Loucy (cell line): ENCODE measurements around the gene SH3RF3.

Experiments used
- H2AFZ ChIP-seq: fragments of 200-600 bp; sonication (generic); 2 replicates; pipeline ENCODE4 v1.6.0; 2016; ENCODE audit warnings: antibody characterized with exemption, mild to moderate bottlenecking, low read length, moderate library complexity
- H3F3A ChIP-seq: fragments of 200-600 bp; 2 replicates; pipeline ENCODE4 v1.6.0; 2016; ENCODE audit warnings: antibody characterized with exemption, low read depth, mild to moderate bottlenecking
- H3K27me3 ChIP-seq: fragments of 200-600 bp; sonication (generic); 2 replicates; pipeline ENCODE4 v1.6.1; 2014; ENCODE audit warnings: low read length, mild to moderate bottlenecking; ENCODE audit not compliant: insufficient read depth, poor library complexity, severe bottlenecking
- H3K36me3 ChIP-seq: fragments of 200-600 bp; sonication (generic); 2 replicates; pipeline ENCODE4 v1.6.1; 2016; ENCODE audit warnings: low read length; ENCODE audit not compliant: insufficient read depth
- H3K4me1 ChIP-seq: fragments of 200-600 bp; sonication (generic); 2 replicates; pipeline ENCODE4 v1.5.1; 2014; ENCODE audit warnings: low read length, mild to moderate bottlenecking; ENCODE audit not compliant: insufficient read depth, poor library complexity, severe bottlenecking
- H3K4me2 ChIP-seq: fragments of 200-600 bp; sonication (generic); 2 replicates; pipeline ENCODE4 v1.6.0; 2014; ENCODE audit warnings: antibody characterized with exemption, low read length, low read depth, mild to moderate bottlenecking; ENCODE audit not compliant: poor library complexity, severe bottlenecking
- H3K4me3 ChIP-seq: fragments of 200-600 bp; sonication (generic); 2 replicates; pipeline ENCODE4 v1.5.1; 2014; ENCODE audit warnings: low read length, mild to moderate bottlenecking, mixed read lengths; ENCODE audit not compliant: poor library complexity, severe bottlenecking
- H3K79me2 ChIP-seq: fragments of 200-600 bp; sonication (generic); 2 replicates; pipeline ENCODE4 v1.6.1; 2014; ENCODE audit warnings: low read length; ENCODE audit not compliant: insufficient read depth
- H3K9ac ChIP-seq: fragments of 200-600 bp; sonication (generic); 2 replicates; pipeline ENCODE4 v1.6.0; 2014; ENCODE audit warnings: mild to moderate bottlenecking, low read depth, low read length, moderate library complexity; ENCODE audit not compliant: poor library complexity, severe bottlenecking
- H3K9me2 ChIP-seq: fragments of 200-600 bp; sonication (generic); replicated peaks from 2 replicates; pipeline ENCODE4 v1.6.1; 2016; ENCODE audit warnings: low read depth, low read length, mixed read lengths
- H3K9me3 ChIP-seq: fragments of 200-600 bp; sonication (generic); 2 replicates; pipeline ENCODE4 v1.6.1; 2014; ENCODE audit warnings: mild to moderate bottlenecking, antibody characterized with exemption, low read length, low read depth; ENCODE audit not compliant: insufficient read depth
- H4K20me1 ChIP-seq: fragments of 200-600 bp; sonication (generic); 2 replicates; pipeline ENCODE4 v1.6.0; 2014; ENCODE audit warnings: antibody characterized with exemption, low read length, mild to moderate bottlenecking; ENCODE audit not compliant: insufficient read depth, poor library complexity, severe bottlenecking
- EZH2phosphoT487 ChIP-seq: fragments of 200-600 bp; IDR thresholded peaks from 2 replicates; pipeline ENCODE4 v1.6.1; 2018; ENCODE audit warnings: antibody characterized with exemption, mild to moderate bottlenecking, moderate library complexity, borderline replicate concordance
- TF ChIP-seq, protein P1 (sequence below): fragments of 200-600 bp; sonication (generic); conservative IDR thresholded peaks from 2 replicates; pipeline ENCODE4 v1.5.1; 2014; ENCODE audit warnings: mild to moderate bottlenecking, antibody characterized with exemption, low read length

Gene SH3RF3

GRCh38 chr2:109185821-109186570, 57.0 kb downstream of the SH3RF3 start:
- H3F3A ChIP-seq, result no peaks in the 10 kb centered on the region
- no peaks in the 10 kb centered on the region for H4K20me1 ChIP-seq
- TF ChIP-seq, protein P1, sequence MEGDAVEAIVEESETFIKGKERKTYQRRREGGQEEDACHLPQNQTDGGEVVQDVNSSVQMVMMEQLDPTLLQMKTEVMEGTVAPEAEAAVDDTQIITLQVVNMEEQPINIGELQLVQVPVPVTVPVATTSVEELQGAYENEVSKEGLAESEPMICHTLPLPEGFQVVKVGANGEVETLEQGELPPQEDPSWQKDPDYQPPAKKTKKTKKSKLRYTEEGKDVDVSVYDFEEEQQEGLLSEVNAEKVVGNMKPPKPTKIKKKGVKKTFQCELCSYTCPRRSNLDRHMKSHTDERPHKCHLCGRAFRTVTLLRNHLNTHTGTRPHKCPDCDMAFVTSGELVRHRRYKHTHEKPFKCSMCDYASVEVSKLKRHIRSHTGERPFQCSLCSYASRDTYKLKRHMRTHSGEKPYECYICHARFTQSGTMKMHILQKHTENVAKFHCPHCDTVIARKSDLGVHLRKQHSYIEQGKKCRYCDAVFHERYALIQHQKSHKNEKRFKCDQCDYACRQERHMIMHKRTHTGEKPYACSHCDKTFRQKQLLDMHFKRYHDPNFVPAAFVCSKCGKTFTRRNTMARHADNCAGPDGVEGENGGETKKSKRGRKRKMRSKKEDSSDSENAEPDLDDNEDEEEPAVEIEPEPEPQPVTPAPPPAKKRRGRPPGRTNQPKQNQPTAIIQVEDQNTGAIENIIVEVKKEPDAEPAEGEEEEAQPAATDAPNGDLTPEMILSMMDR, result no peak
- no peak for TF ChIP-seq EZH2phosphoT487
- H3K9me3 ChIP-seq, result no peaks in the 10 kb centered on the region
- peaks cover 7% of the 10 kb centered on the region; the same call in 1 of the 2 replicates for H3K79me2 ChIP-seq
- no peaks in the 10 kb centered on the region for H3K36me3 ChIP-seq
- H3K4me2 ChIP-seq, result no peak overlapping the region
- H3K9me2 ChIP-seq, result no peaks in the 10 kb centered on the region
- H3K27me3 ChIP-seq, result no peaks in the 10 kb centered on the region
- H3K9ac ChIP-seq, result no peak overlapping the region
- H3K4me3 ChIP-seq, result no peak overlapping the region
- H3K4me1 ChIP-seq, result no peaks in the 10 kb centered on the region
- H2AFZ ChIP-seq, result no peak overlapping the region

DNA sequence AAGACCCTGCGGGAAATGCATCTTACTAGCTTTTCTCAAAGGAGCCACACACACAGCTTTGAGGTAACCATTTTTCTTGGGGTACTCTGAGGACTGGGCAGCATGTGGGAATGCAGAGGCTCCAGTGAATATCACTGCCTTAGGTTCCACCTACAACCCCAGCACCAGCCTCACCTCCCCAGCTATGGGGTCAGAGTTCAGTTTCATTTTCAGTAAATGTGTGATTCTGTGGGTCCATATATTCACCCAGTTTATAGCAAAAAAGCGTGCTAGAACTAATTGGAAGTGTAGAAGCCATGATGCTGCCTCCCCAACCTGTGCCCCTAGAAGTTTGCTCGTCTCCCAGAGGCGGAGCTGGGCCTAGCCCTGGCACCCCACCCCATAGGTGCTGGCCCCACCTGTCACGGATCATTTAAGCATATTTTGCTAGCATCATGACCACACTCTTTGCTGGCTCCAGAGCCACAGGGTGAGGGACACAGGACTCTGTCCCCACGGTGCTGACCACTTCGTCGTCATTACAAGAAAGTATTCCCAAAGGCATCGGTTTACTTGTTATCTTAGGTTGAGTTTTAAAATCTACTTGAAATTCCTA, 57.7 kb downstream of the SH3RF3 start:
- no peak overlapping the region for H2AFZ ChIP-seq
- no peaks in the 10 kb centered on the region for H3K4me1 ChIP-seq
- TF ChIP-seq EZH2phosphoT487, result no peak
- TF ChIP-seq, protein P1, result no peak
- no peaks in the 10 kb centered on the region for H3K27me3 ChIP-seq
- no peaks in the 10 kb centered on the region for H3F3A ChIP-seq
- H3K4me3 ChIP-seq, result no peak overlapping the region
- no peak overlapping the region for H3K4me2 ChIP-seq
- no peaks in the 10 kb centered on the region for H3K9me2 ChIP-seq
- peaks cover 7% of the 10 kb centered on the region; the same call in 1 of the 2 replicates for H3K79me2 ChIP-seq
- H3K36me3 ChIP-seq, result no peaks in the 10 kb centered on the region
- no peaks in the 10 kb centered on the region for H3K9me3 ChIP-seq
- H3K9ac ChIP-seq, result no peak overlapping the region
- H4K20me1 ChIP-seq, result no peaks in the 10 kb centered on the region

DNA sequence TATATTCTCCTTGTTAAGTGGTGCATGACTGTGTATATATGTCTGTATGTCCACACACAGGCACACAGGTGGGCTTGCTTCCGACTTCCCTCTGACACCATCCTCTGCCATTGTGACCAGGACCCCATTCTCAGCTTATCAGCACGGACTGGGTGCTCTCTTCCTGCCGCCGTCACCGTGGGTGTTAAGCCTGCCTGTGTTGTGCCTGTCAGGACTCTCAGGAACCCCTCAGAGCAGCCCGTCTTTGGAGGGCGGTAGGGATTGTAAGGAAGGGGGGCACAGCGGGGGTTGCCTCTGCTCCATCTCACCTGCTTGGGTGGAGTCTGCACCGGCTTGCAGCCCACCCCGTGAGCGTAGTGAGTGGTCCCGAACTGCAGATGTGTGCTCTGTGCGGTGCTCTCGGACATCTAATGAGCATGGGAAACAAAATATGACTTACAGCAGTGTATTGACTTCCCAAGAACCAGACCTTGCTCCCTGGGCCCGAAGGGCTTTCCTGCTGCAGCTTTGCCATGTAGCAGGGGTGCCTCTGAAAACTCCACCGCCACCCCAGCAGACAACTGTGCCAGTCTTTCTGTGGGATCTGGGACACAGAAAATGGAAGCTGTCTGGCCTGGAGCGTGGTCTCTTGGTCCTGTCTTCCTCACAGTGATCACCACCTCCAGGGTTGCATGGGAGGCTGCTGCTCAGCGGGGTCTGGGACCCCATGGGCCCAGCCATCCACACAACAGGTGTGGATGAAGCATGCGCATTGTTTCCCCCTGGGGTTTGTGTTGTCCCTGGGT, 58.9 kb downstream of the SH3RF3 start:
- H4K20me1 ChIP-seq, result no peaks in the 10 kb centered on the region
- H3K4me1 ChIP-seq, result no peaks in the 10 kb centered on the region
- H3K4me2 ChIP-seq, result no peak overlapping the region
- H3K79me2 ChIP-seq, result peaks cover 7% of the 10 kb centered on the region; the same call in 1 of the 2 replicates
- no peak overlapping the region for H2AFZ ChIP-seq
- H3K36me3 ChIP-seq, result no peaks in the 10 kb centered on the region
- H3K27me3 ChIP-seq, result no peaks in the 10 kb centered on the region
- H3K9me2 ChIP-seq, result no peaks in the 10 kb centered on the region
- no peak overlapping the region for H3K9ac ChIP-seq
- H3K4me3 ChIP-seq, result no peak overlapping the region
- no peaks in the 10 kb centered on the region for H3K9me3 ChIP-seq
- no peak for TF ChIP-seq EZH2phosphoT487
- TF ChIP-seq, protein P1, result no peak
- H3F3A ChIP-seq, result no peaks in the 10 kb centered on the region
